Activated CD8-positive, alpha-beta memory T cell treated with anti-CD3 and anti-CD28 coated beads for 36 hours (primary cell): ENCODE results near the gene INHBA. TPM values are rescaled to one million over a fixed set of nuclear protein-coding genes. Genes with fewer than 3 reads are reported as not detected.

Source experiments
- CTCF ChIA-PET: fragments of 350-600 bp; sonication (Branson Sonifier 250); formaldehyde crosslinking; loops from one replicate; lab custom pipeline; 2021; ENCODE audit warnings: antibody characterized with exemption; lab: Charles Lee
- POLR2A ChIA-PET: fragments of 350-600 bp; sonication (Branson Sonifier 250); formaldehyde crosslinking; loops from one replicate; lab custom pipeline; 2021; ENCODE audit warnings: antibody characterized with exemption; lab: Charles Lee
- total RNA-seq, 2 experiments: library from RNA; stranded (reverse); gene quantifications; one replicate each; pipeline ENCODE4 v1.2.3, GENCODE V29; 2021

INHBA gene
- total RNA-seq: under 1 TPM in 1 of 2 experiments, not detected in 1; 0.06 TPM

GRCh38 chr7:41702635-41703371 lies at the start of gene INHBA:
Gene INHBA (minus strand): TSS chr7:41703090. CDS start chr7:41700374, 2,716 bp downstream.
- POLR2A ChIA-PET: no interaction called here
- CTCF ChIA-PET: no interaction called here

- POLR2A ChIA-PET: no interaction called here
- CTCF ChIA-PET: no interaction called here
Measured at GRCh38 chr7:41752615-41753014, 49.7 kb upstream of the INHBA start.

GRCh38 chr7:41750661-41751540 lies 48.0 kb upstream of the INHBA start:
- POLR2A ChIA-PET: no interaction called here
- CTCF ChIA-PET: no interaction called here

- POLR2A ChIA-PET: no interaction called here
- CTCF ChIA-PET: no interaction called here
Measured at GRCh38 chr7:41747961-41748360, 45.1 kb upstream of the INHBA start.

GRCh38 chr7:41745451-41745850 lies 42.6 kb upstream of the INHBA start:
- CTCF ChIA-PET: no interaction called here
- POLR2A ChIA-PET: no interaction called here

- CTCF ChIA-PET: no interaction called here
- POLR2A ChIA-PET: no interaction called here
Measured at GRCh38 chr7:41744161-41744560, 41.3 kb upstream of the INHBA start.

- POLR2A ChIA-PET: no interaction called here
- CTCF ChIA-PET: no interaction called here
Measured at GRCh38 chr7:41742401-41743020, 39.6 kb upstream of the INHBA start.

- CTCF ChIA-PET: no interaction called here
- POLR2A ChIA-PET: no interaction called here
Measured at GRCh38 chr7:41738806-41739205, 35.9 kb upstream of the INHBA start.

GRCh38 chr7:41738336-41738735 lies 35.4 kb upstream of the INHBA start:
- CTCF ChIA-PET: no interaction called here
- POLR2A ChIA-PET: no interaction called here

GRCh38 chr7:41735206-41735605 lies 32.3 kb upstream of the INHBA start:
- POLR2A ChIA-PET: no interaction called here
- CTCF ChIA-PET: no interaction called here

- ChIA-PET POLR2A (no interaction called here), CTCF (no interaction called here)
Measured at GRCh38 chr7:41732843-41733306, 30.0 kb upstream of the INHBA start.

GRCh38 chr7:41732436-41732785 lies 29.5 kb upstream of the INHBA start:
- POLR2A ChIA-PET: no interaction called here
- CTCF ChIA-PET: no interaction called here

- ChIA-PET POLR2A (no interaction called here), CTCF (no interaction called here)
Measured at GRCh38 chr7:41731493-41732435, 28.9 kb upstream of the INHBA start.

GRCh38 chr7:41730668-41731067 lies 27.8 kb upstream of the INHBA start:
- POLR2A ChIA-PET: no interaction called here
- CTCF ChIA-PET: no interaction called here

- ChIA-PET POLR2A (no interaction called here), CTCF (no interaction called here)
Measured at GRCh38 chr7:41730161-41730560, 27.3 kb upstream of the INHBA start.

- ChIA-PET CTCF (no interaction called here), POLR2A (no interaction called here)
Measured at GRCh38 chr7:41729059-41729458, 26.2 kb upstream of the INHBA start.

- CTCF ChIA-PET: no interaction called here
- POLR2A ChIA-PET: no interaction called here
Measured at GRCh38 chr7:41725013-41725412, 22.1 kb upstream of the INHBA start.

GRCh38 chr7:41720886-41721285 lies 18.0 kb upstream of the INHBA start:
- POLR2A ChIA-PET: no interaction called here
- CTCF ChIA-PET: no interaction called here

GRCh38 chr7:41720046-41720445 lies 17.2 kb upstream of the INHBA start:
- POLR2A ChIA-PET: no interaction called here
- CTCF ChIA-PET: no interaction called here
